SU-DHL-6 (cell line): Measurements from ENCODE around the gene IL20RB.

Source experiments
- EZH2phosphoT487 ChIP-seq: fragments of 200-600 bp; sonication (generic), shearing (Covaris generic); conservative IDR thresholded peaks from 2 replicates; pipeline ENCODE4 v1.6.1; 2018; ENCODE audit warnings: mild to moderate bottlenecking, antibody characterized with exemption, low read length, moderate library complexity, mixed read lengths
- TF ChIP-seq, protein P1 (sequence below): fragments of 200-600 bp; sonication (generic); IDR thresholded peaks from one replicate; pipeline ENCODE4 v1.5.1; 2017; ENCODE audit warnings: antibody characterized with exemption, mild to moderate bottlenecking, low read length, moderate library complexity; ENCODE audit not compliant: insufficient read depth, poor library complexity, severe bottlenecking

GRCh38 chr3:136938334-136938733, 19.4 kb upstream of the IL20RB start:
- TF ChIP-seq, protein P1, sequence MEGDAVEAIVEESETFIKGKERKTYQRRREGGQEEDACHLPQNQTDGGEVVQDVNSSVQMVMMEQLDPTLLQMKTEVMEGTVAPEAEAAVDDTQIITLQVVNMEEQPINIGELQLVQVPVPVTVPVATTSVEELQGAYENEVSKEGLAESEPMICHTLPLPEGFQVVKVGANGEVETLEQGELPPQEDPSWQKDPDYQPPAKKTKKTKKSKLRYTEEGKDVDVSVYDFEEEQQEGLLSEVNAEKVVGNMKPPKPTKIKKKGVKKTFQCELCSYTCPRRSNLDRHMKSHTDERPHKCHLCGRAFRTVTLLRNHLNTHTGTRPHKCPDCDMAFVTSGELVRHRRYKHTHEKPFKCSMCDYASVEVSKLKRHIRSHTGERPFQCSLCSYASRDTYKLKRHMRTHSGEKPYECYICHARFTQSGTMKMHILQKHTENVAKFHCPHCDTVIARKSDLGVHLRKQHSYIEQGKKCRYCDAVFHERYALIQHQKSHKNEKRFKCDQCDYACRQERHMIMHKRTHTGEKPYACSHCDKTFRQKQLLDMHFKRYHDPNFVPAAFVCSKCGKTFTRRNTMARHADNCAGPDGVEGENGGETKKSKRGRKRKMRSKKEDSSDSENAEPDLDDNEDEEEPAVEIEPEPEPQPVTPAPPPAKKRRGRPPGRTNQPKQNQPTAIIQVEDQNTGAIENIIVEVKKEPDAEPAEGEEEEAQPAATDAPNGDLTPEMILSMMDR: no peak
- TF ChIP-seq EZH2phosphoT487: no peak
